Measurements from ENCODE around the gene SVIL.
"Not testable (repeated sequence)": the region's sequence is repeated elsewhere in the genome, so short reads cannot be mapped to it uniquely, and the experiment has no call there.

The SVIL gene

GRCh38 chr10:29648114-29648982 is 13.6 kb upstream of the SVIL start:
- peak; percentile 18 for DNase-seq

- no peak for DNase-seq
These were observed 12.7 kb upstream of the SVIL start for GRCh38 chr10:29647478-29647877.

GRCh38 chr10:29646960-29647461 is 12.2 kb upstream of the SVIL start:
- no peak for DNase-seq

- no peak for DNase-seq
These were observed 11.6 kb upstream of the SVIL start for GRCh38 chr10:29646238-29646902.

GRCh38 chr10:29643771-29644501 is 9.2 kb upstream of the SVIL start:
- DNase-seq, result no peak

GRCh38 chr10:29642990-29643389 is 8.2 kb upstream of the SVIL start:
- no peak for DNase-seq

GRCh38 chr10:29637537-29637936 is 2.8 kb upstream of the SVIL start:
- DNase-seq, result no peak

GRCh38 chr10:29636178-29636577 is 1.4 kb upstream of the SVIL start:
- no peak for DNase-seq

GRCh38 chr10:29635711-29636144 is 957 bp upstream of the SVIL start:
- peak; percentile 22 for DNase-seq

- no peak for DNase-seq
These were observed 666 bp downstream of the SVIL start for GRCh38 chr10:29634105-29634504.

- no peak for DNase-seq
These were observed 3.8 kb downstream of the SVIL start for GRCh38 chr10:29631049-29631339.

GRCh38 chr10:29630205-29631048 is 4.3 kb downstream of the SVIL start:
- DNase-seq, result no peak

GRCh38 chr10:29628912-29629526 is 5.8 kb downstream of the SVIL start:
- no peak for DNase-seq

- DNase-seq, result no peak
These were observed 6.5 kb downstream of the SVIL start for GRCh38 chr10:29628311-29628710.

- DNase-seq, result no peak
These were observed 7.3 kb downstream of the SVIL start for GRCh38 chr10:29627201-29628132.

GRCh38 chr10:29624357-29624756 is 10.4 kb downstream of the SVIL start:
- not testable (repeated sequence) for DNase-seq

- DNase-seq, result no peak
These were observed 11.0 kb downstream of the SVIL start for GRCh38 chr10:29623797-29624196.

GRCh38 chr10:29622382-29622922 is 12.3 kb downstream of the SVIL start:
- no peak for DNase-seq

GRCh38 chr10:29621161-29621560 is 13.6 kb downstream of the SVIL start:
- DNase-seq, result no peak

GRCh38 chr10:29620112-29620690 is 14.6 kb downstream of the SVIL start:
- no peak for DNase-seq
